ENCODE results near the gene PTPN6. TPM values are rescaled to one million over a fixed set of nuclear protein-coding genes. Genes with fewer than 3 reads are reported as not detected.
A peak's percentile ranks its signal among the peaks of the same experiment; 100 is the strongest.

The PTPN6 gene
- total RNA-seq, 1 donor from 2014 or later = 70.2 TPM

GRCh38 chr12:6921539-6921938, 29.6 kb upstream of the PTPN6 start:
- H3K27me3 Mint-ChIP-seq = no peaks in the 10 kb centered on the region
- H3K27ac Mint-ChIP-seq = peak overlapping the region; percentile 17
- H3K36me3 Mint-ChIP-seq (ENCODE audit: insufficient read depth) = peaks cover 11% of the 10 kb centered on the region
- H3K9me3 Mint-ChIP-seq (ENCODE audit: low read depth) = no peaks in the 10 kb centered on the region
- no peak overlapping the region for H3K4me3 Mint-ChIP-seq (ENCODE audit: low read depth)
- no peak for TF ChIP-seq CTCF (IDR thresholded peaks at IDR 0.05; ENCODE audit: unreplicated experiment)
- no peak for DNase-seq (ENCODE audit: low spot score, unreplicated experiment)
- H3K4me1 Mint-ChIP-seq (ENCODE audit: low read depth) = peaks cover 25% of the 10 kb centered on the region

- Mint-ChIP-seq H3K4me1 (ENCODE audit: low read depth) (peaks cover 32% of the 10 kb centered on the region), H3K36me3 (ENCODE audit: insufficient read depth) (peaks cover 11% of the 10 kb centered on the region), H3K4me3 (ENCODE audit: low read depth) (no peak overlapping the region), H3K27me3 (no peaks in the 10 kb centered on the region), H3K27ac (peak overlapping the region; percentile 18), H3K9me3 (ENCODE audit: low read depth) (no peaks in the 10 kb centered on the region)
- no peak for TF ChIP-seq CTCF (IDR thresholded peaks at IDR 0.05; ENCODE audit: unreplicated experiment)
- no peak for DNase-seq (ENCODE audit: low spot score, unreplicated experiment)
Measured at GRCh38 chr12:6921996-6922946, 28.9 kb upstream of the PTPN6 start.

GRCh38 chr12:6923003-6923732, 28.0 kb upstream of the PTPN6 start:
- TF ChIP-seq CTCF (IDR thresholded peaks at IDR 0.05; ENCODE audit: unreplicated experiment) = no peak
- Mint-ChIP-seq H3K36me3 (ENCODE audit: insufficient read depth) (peaks cover 9% of the 10 kb centered on the region), H3K27me3 (no peaks in the 10 kb centered on the region), H3K9me3 (ENCODE audit: low read depth) (no peaks in the 10 kb centered on the region), H3K4me1 (ENCODE audit: low read depth) (peaks cover 33% of the 10 kb centered on the region), H3K4me3 (ENCODE audit: low read depth) (no peak overlapping the region), H3K27ac (no peak overlapping the region)
- DNase-seq (ENCODE audit: low spot score, unreplicated experiment) = no peak

- no peak for TF ChIP-seq CTCF (IDR thresholded peaks at IDR 0.05; ENCODE audit: unreplicated experiment)
- DNase-seq (ENCODE audit: low spot score, unreplicated experiment) = no peak
- Mint-ChIP-seq H3K36me3 (ENCODE audit: insufficient read depth) (peaks cover 9% of the 10 kb centered on the region), H3K4me1 (ENCODE audit: low read depth) (peaks cover 37% of the 10 kb centered on the region), H3K9me3 (ENCODE audit: low read depth) (no peaks in the 10 kb centered on the region), H3K4me3 (ENCODE audit: low read depth) (no peak overlapping the region), H3K27me3 (no peaks in the 10 kb centered on the region), H3K27ac (peak overlapping the region; percentile 93)
Measured at GRCh38 chr12:6923851-6924250, 27.3 kb upstream of the PTPN6 start.

GRCh38 chr12:6925239-6925539, 26.0 kb upstream of the PTPN6 start:
- Mint-ChIP-seq H3K27me3 (no peaks in the 10 kb centered on the region), H3K4me3 (ENCODE audit: low read depth) (peak overlapping the region; percentile 91), H3K36me3 (ENCODE audit: insufficient read depth) (peaks cover 2% of the 10 kb centered on the region), H3K9me3 (ENCODE audit: low read depth) (no peaks in the 10 kb centered on the region), H3K4me1 (ENCODE audit: low read depth) (peaks cover 50% of the 10 kb centered on the region), H3K27ac (peak overlapping the region; percentile 93)
- DNase-seq (ENCODE audit: low spot score, unreplicated experiment) = no peak
- TF ChIP-seq CTCF (IDR thresholded peaks at IDR 0.05; ENCODE audit: unreplicated experiment) = no peak
